HCT116 (cell line): Measurements from ENCODE around the gene SLC35F1. TPM values are rescaled to one million over a fixed set of nuclear protein-coding genes. Genes with fewer than 3 reads are reported as not detected.

Experiments
- ATAC-seq: fragments of 200-7000 bp; cut with Tn5 transposase; 2 replicates; pipeline ENCODE4 v1.9.1; 2020; ENCODE audit warnings: mild to moderate bottlenecking, moderate library complexity
- BruUV-seq: library from RNA; stranded (reverse); fragments of 400-500 nt; replicated peaks from 2 replicates; lab custom pipeline; 2021; lab: Mats Ljungman, UMichigan
- CTCF ChIA-PET: fragments of 300-600 bp; sonication (Branson Sonifier 250); formaldehyde crosslinking; loops from one replicate; lab custom pipeline; 2021; ENCODE audit warnings: antibody characterized with exemption; lab: Charles Lee
- POLR2A ChIA-PET: fragments of 300-600, 350-600 bp; sonication (Branson Sonifier 250); formaldehyde crosslinking; loops from one replicate; lab custom pipeline; 2021; ENCODE audit warnings: antibody characterized with exemption; lab: Charles Lee
- RAD21 ChIA-PET, 2 experiments: fragments of 300-600 bp; sonication (Branson Sonifier 250); formaldehyde crosslinking; loops; one replicate each; lab custom pipeline; 2023; ENCODE audit warnings: low total read pairs in 2 of 2; ENCODE audit not compliant: uncharacterized antibody in 2 of 2, unreplicated experiment in 2 of 2, low non-redundant PET in 1 of 2; lab: Charles Lee
- DNase-seq: peaks from one replicate; pipeline ENCODE4 v3.0.0-alpha.2; 2010; ENCODE audit warnings: low read depth, low spot score
- H2AFZ ChIP-seq: fragments of 200-600 bp; shearing (Covaris generic), sonication (generic); 2 replicates; pipeline ENCODE4 v1.6.1; 2017; ENCODE audit warnings: low read depth, mixed run types, mixed read lengths, antibody characterized with exemption, low read length; ENCODE audit not compliant: poor library complexity, severe bottlenecking
- H3K27ac ChIP-seq: 2 replicates; pipeline ENCODE4 v1.5.1; 2012; ENCODE audit warnings: low read depth, low read length
- H3K27me3 ChIP-seq: fragments of 200-600 bp; sonication (generic); 2 replicates; pipeline ENCODE4 v1.6.1; 2016; ENCODE audit warnings: mixed run types, low read length, mixed read lengths; ENCODE audit not compliant: insufficient read depth
- H3K36me3 ChIP-seq, 2 experiments: fragments of 200-500 bp in 1 of 2; fragments of 200-600 bp in 1 of 2; sonication (Bioruptor generic) in 1 of 2; sonication (generic) in 1 of 2; 2 replicates each; pipeline versions ENCODE4 v1.5.1 to v1.6.1; 2014 to 2016; ENCODE audit warnings: low read length in 2 of 2, inconsistent platforms in 1 of 2, mixed read lengths in 1 of 2, mixed run types in 1 of 2; ENCODE audit not compliant: insufficient read depth in 2 of 2, control insufficient read depth in 1 of 2
- H3K4me1 ChIP-seq, 2 experiments: fragments of 200-600 bp in 1 of 2; sonication (generic) in 1 of 2; 2 replicates each; pipeline versions ENCODE4 v1.5.1 to v1.6.1; 2012 to 2017; ENCODE audit warnings: low read length in 2 of 2, inconsistent platforms in 1 of 2, mild to moderate bottlenecking in 1 of 2, mixed read lengths in 1 of 2, mixed run types in 1 of 2, moderate library complexity in 1 of 2; ENCODE audit not compliant: insufficient read depth in 2 of 2, control insufficient read depth in 1 of 2
- H3K4me2 ChIP-seq: fragments of 200-600 bp; sonication (generic); 2 replicates; pipeline ENCODE4 v1.6.1; 2017; ENCODE audit warnings: mixed run types, low read length, mixed read lengths
- H3K4me3 ChIP-seq, 2 experiments: fragments of 200-600 bp in 1 of 2; sonication (generic) in 1 of 2; replicated peaks in 1 of 2; 2 replicates each; pipeline ENCODE4 v1.5.1; 2011 to 2016; ENCODE audit warnings: low read length in 2 of 2, control low read depth in 1 of 2, low read depth in 1 of 2, mild to moderate bottlenecking in 1 of 2, mixed read lengths in 1 of 2, mixed run types in 1 of 2
- H3K79me2 ChIP-seq: fragments of 200-600 bp; sonication (generic); 2 replicates; pipeline ENCODE4 v1.6.1; 2017; ENCODE audit warnings: mild to moderate bottlenecking, mixed run types, low read length, moderate library complexity, mixed read lengths; ENCODE audit not compliant: insufficient read depth
- H3K9ac ChIP-seq: fragments of 200-600 bp; sonication (generic); 2 replicates; pipeline ENCODE4 v1.6.1; 2016; ENCODE audit warnings: low read length, mixed read lengths
- H3K9me2 ChIP-seq: fragments of 200-600 bp; sonication (generic), shearing (Covaris generic); 2 replicates; pipeline ENCODE4 v1.6.1; 2017; ENCODE audit warnings: mixed run types, mild to moderate bottlenecking, moderate library complexity; ENCODE audit not compliant: insufficient read depth
- H3K9me3 ChIP-seq, 2 experiments: fragments of 200-500 bp in 1 of 2; fragments of 200-600 bp in 1 of 2; sonication (Bioruptor generic) in 1 of 2; sonication (generic) in 1 of 2; 2 replicates each; pipeline ENCODE4 v1.6.1; 2014 to 2017; ENCODE audit warnings: low read length in 2 of 2, mixed read lengths in 2 of 2, inconsistent platforms in 1 of 2, low read depth in 1 of 2, mild to moderate bottlenecking in 1 of 2, mixed run types in 1 of 2, moderate library complexity in 1 of 2; ENCODE audit not compliant: control insufficient read depth in 1 of 2, insufficient read depth in 1 of 2
- H4K20me1 ChIP-seq: fragments of 200-600 bp; sonication (generic), shearing (Covaris generic); 2 replicates; pipeline ENCODE4 v1.6.1; 2017; ENCODE audit warnings: mixed run types, mild to moderate bottlenecking, moderate library complexity; ENCODE audit not compliant: insufficient read depth
- CBX3 ChIP-seq: IDR thresholded peaks from 2 replicates; pipeline ENCODE4 v1.6.1; 2012; ENCODE audit warnings: low read depth
- ELF1 ChIP-seq: IDR thresholded peaks from 2 replicates; pipeline ENCODE4 v1.6.1; 2012; ENCODE audit warnings: low read depth, borderline replicate concordance
- EZH2 ChIP-seq: fragments of 200-600 bp; sonication (generic); IDR thresholded peaks from 2 replicates; pipeline ENCODE4 v1.6.1; 2017; ENCODE audit warnings: antibody characterized with exemption, mixed run types
- POLR2AphosphoS5 ChIP-seq: IDR thresholded peaks from 2 replicates; pipeline ENCODE4 v1.6.1; 2011; ENCODE audit warnings: mild to moderate bottlenecking, low read depth, low read length, moderate library complexity
- TCF7L2 ChIP-seq: IDR thresholded peaks from 2 replicates; pipeline ENCODE4 v1.7.0; 2011; ENCODE audit warnings: borderline replicate concordance, inconsistent platforms; ENCODE audit not compliant: insufficient read depth, insufficient read length; ENCODE audit errors: extremely low read depth
- YY1 ChIP-seq: IDR thresholded peaks from 2 replicates; pipeline ENCODE4 v1.6.1; 2011; ENCODE audit warnings: low read length, low read depth, moderate library complexity, mild to moderate bottlenecking; ENCODE audit not compliant: insufficient replicate concordance; ENCODE audit errors: extremely low read depth
- ZFX ChIP-seq: fragments of 450-650 bp; IDR thresholded peaks from 2 replicates; pipeline ENCODE4 v1.6.1; 2017
- ZNF274 ChIP-seq: fragments of 200-500 bp; sonication (Bioruptor generic); IDR thresholded peaks from 2 replicates; pipeline ENCODE4 v1.6.1; 2014; ENCODE audit warnings: mild to moderate bottlenecking, low read depth, low read length, inconsistent platforms
- intact Hi-C: fragments of 100-400 bp; cut with micrococcal nuclease; formaldehyde crosslinking; loops from 2 replicates; pipeline ENCODE4 v1.10.0; 2022
- total RNA-seq: library from RNA; stranded (reverse); gene quantifications from one replicate; pipeline ENCODE4 v1.2.1, GENCODE V29; 2021; ENCODE audit not compliant: unreplicated experiment

The SLC35F1 gene
- total RNA-seq, 1 experiment from 2014 or later = 0.07 TPM

DNA sequence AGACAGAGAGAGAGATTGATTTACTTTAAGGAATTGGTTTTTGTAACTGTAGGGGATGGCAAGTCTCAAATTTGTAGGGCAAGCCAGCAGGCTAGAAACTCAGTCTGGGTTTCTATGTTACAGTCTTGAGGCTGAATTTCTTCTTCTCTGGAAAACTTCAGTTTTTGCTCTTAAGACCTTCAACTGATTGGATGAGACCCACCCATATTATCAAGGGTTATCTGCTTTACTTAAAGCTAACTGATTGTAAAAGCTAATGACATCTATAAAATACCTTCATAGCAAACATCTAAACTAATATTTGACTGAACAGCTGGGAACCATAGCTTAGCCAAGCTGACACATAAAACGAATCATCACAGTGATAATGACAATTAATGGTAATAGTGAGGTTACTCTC, 22.4 kb downstream of the SLC35F1 start:
- Histone ChIP-seq H3K9me2 (no peaks in the 10 kb centered on the region), H3K4me3 (no peak overlapping the region), H3K27me3 (no peaks in the 10 kb centered on the region), H3K36me3 (no peaks in the 10 kb centered on the region), H3K79me2 (no peaks in the 10 kb centered on the region), H4K20me1 (no peaks in the 10 kb centered on the region), H3K9ac (no peak overlapping the region), H3K4me1 (no peaks in the 10 kb centered on the region), H3K4me2 (no peak overlapping the region), H3K27ac (no peak overlapping the region), H3K9me3 (no peaks in the 10 kb centered on the region; a peak in 1 of 4 replicates), H2AFZ (no peak overlapping the region)
- BruUV-seq = no TSS peak
- CTCF ChIA-PET = no interaction called here
- RAD21 ChIA-PET = no interaction called here
- POLR2A ChIA-PET = no interaction called here
- intact Hi-C loops = no loop called here
- DNase-seq (no peak), ATAC-seq (no peak)
- TF ChIP-seq ZFX (no peak), ZNF274 (no peak), POLR2AphosphoS5 (no peak), ELF1 (no peak), TCF7L2 (no peak), EZH2 (no peak)

DNA sequence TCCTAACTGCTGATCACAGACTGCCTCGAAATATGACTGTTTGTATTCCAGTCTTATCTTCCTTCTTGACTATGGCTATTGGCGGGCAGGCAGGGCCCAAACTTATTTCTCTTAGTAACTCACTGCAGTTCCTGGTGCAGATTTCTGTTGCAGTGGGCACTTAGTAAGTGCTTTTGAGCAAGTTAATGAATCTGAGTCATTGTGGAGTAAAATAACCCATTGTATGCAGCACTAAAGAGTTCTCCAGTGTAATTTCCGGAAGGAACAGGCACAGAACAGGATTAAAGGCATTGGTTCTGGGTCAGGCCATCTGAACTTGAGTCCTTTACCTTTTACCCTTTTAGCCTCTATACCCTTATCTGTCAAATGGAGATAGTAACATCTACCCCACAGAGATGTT, 23.6 kb downstream of the SLC35F1 start:
- no peak for DNase-seq
- H2AFZ ChIP-seq = no peak overlapping the region
- no peaks in the 10 kb centered on the region for H3K79me2 ChIP-seq
- H3K27ac ChIP-seq = no peak overlapping the region
- intact Hi-C loops = no loop called here
- ATAC-seq = no peak
- no peaks in the 10 kb centered on the region for H3K4me1 ChIP-seq
- H4K20me1 ChIP-seq = no peaks in the 10 kb centered on the region
- H3K9me2 ChIP-seq = no peaks in the 10 kb centered on the region
- H3K4me3 ChIP-seq = no peak overlapping the region
- no peaks in the 10 kb centered on the region for H3K36me3 ChIP-seq
- no peaks in the 10 kb centered on the region for H3K27me3 ChIP-seq
- no peak overlapping the region for H3K4me2 ChIP-seq
- BruUV-seq = no TSS peak
- H3K9me3 ChIP-seq = no peaks in the 10 kb centered on the region; a peak in 1 of 4 replicates
- RAD21 ChIA-PET = no interaction called here
- no peak overlapping the region for H3K9ac ChIP-seq
- TF ChIP-seq YY1 = no peak
- no peak for TF ChIP-seq CBX3
- CTCF ChIA-PET = no interaction called here
- POLR2A ChIA-PET = no interaction called here
